GM18867 (cell line): Measurements from ENCODE around the gene MEIS2.

Experiments
- ATAC-seq: cut with Tn5 transposase; IDR thresholded peaks from one replicate; pipeline ENCODE4 v1.9.1; 2021; ENCODE audit warnings: mild to moderate bottlenecking, moderate library complexity; ENCODE audit not compliant: unreplicated experiment

The MEIS2 gene

DNA sequence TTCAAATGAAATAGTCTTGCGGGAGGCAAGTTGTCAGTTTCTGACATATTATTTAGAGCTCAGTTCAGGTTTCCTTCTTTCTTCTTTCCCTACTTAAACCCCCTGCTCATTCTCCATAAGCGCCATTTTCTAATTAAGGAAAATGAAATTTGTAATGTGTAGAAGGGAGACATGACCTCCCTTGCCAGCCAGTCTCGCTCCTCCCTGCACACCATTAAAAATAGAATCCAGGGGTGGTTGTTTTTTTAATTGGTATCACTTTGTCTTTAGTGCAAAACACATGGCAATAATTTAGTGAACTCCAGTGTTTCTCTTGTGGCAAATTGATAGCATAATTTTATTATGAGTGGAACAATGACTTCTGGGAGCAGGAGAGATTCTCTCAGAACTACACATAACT, 160.1 kb downstream of the MEIS2 start:
- ATAC-seq, result no peak

DNA sequence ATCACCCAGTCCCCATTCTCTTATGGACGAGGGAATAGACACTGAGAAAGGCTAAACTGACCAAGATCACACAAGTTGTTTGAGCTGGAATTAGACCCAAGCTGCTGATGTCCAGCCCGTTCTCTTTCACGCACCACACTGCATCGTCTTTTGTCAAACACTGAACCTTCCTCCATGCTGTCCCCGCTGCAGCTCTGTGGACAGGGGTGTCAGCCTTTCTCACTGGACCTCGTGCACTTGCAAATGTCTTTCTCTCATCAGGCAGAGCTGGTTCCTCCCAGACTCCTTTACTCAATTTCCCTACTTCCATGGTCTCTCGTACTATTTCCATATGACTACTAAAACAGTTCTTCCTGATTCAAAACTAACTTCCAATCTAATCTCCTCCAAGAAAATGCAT, 161.6 kb downstream of the MEIS2 start:
- ATAC-seq, result no peak

DNA sequence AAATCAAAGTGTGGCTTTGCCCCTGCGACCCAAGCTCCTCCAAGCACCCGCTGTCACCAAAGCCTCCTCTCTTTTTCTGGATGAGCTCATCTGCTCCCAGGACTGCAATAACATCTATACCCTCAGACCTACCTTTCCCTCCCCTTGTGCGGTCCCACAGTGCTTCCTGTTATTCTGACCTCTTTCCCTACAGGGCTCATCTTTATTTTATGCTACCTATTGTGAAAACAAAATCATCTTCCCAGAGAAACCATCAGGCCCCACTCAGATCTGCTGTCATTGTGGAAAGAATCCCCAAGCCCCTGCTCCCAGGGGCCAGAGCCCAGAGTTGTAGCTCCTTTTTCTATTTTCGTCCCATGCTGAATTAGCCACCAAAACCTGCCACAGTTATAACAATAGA, 162.2 kb downstream of the MEIS2 start:
- ATAC-seq, result no peak

DNA sequence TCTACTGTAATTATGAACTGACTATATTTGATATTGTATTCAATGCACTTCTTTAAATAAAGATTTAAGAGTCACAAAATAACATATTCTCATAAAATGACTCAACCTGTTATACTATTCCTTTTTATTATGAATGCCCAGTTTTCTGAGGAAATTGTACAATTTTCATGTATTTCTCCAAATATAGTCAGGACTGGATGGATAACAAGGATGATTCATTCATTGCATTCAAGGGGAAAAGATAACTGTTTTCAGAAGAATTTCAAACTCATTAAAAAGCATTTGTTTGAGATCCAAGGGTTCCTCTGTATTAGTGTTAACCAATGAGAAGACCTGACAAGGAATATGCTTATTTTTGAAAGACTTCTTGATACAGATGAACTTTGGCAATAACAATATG, 163.7 kb downstream of the MEIS2 start:
- ATAC-seq, result no peak

DNA sequence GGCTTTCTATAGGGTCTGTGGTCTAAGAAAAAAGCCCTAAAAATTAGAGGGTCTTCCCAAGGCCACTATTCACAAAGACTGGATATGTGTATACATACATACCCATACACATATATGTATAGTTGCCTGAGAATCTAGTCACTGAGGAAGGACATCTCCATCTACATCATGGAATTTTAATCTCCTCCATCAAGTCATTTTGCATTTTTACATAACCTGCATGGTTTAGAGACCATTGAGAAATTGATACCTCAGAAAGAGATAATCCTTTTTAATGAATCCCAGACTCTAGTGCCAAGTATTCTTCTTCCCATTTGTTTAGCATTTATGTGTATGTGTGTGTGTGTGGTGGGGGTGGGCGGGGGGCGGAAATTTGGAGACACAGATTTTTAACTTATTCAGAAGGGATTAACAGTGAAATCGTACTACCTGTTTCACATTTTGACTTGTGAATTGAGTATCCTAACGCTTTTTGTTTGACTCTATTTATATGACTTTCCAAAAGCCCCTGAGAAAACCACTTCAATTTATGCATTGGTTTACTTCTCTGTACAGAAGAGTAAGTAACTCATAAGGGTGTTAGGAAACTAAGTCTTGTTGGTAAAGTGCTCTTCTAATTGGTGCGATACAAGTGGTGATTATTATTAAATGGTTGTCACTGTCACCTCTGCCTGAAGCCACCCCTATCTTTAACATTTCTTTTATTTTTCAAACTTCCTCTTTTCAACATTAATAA, 166.9 kb downstream of the MEIS2 start:
- no peak for ATAC-seq

DNA sequence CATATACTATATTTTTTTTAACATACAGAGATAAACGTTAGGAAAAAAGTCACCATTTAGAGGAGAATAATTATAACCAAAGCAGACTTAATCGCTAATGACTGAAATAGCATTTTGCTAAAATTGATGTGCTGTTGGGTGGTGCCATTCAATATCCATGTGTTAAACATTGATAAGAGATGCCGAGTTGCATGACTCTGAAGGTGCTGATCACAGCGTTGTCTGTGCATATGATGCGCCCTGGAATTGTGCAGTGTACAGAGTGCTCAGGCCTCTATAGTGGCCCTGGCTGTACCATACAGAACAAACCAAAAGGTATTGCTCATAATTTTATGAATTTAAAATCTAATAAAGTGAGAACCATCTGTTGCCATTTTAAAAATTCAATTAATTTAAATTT, 168.3 kb downstream of the MEIS2 start:
- ATAC-seq, result no peak

DNA sequence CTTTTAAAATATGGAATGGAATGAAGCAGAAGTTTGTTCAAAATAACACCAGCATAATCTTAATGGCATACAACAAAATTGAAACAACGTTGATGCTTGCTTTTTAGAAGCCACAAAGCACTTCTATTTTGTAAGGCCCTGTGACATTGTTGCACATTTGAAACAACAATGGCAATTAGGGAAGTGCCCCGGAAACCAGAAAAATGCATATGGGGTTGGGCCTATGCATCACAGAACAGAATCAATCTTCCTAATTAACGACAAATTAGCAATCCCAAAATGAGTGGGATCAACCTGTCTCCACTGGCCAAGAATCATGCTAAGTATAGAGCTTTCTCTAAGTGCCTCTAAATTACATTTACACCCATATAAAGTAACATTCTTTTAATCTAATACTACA, 168.9 kb downstream of the MEIS2 start:
- no peak for ATAC-seq

DNA sequence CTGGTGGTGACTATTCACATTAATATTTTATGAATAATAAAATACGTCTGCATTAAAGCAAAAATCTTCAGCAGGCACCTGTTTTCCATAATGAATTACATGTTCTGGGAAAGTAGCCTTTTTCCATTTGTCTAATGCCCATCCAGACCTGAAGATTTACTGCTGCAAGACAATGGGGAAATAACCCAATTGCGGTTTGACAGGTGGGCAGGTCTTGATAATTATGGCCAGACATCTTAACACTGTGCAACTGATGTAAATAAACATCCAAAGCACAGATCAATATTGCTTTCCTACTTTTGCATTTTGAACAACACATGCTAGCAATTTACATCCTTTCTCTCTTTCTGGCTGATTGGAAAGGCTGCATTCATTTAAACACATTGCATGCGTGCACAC, 173.9 kb downstream of the MEIS2 start:
- ATAC-seq, result no peak

DNA sequence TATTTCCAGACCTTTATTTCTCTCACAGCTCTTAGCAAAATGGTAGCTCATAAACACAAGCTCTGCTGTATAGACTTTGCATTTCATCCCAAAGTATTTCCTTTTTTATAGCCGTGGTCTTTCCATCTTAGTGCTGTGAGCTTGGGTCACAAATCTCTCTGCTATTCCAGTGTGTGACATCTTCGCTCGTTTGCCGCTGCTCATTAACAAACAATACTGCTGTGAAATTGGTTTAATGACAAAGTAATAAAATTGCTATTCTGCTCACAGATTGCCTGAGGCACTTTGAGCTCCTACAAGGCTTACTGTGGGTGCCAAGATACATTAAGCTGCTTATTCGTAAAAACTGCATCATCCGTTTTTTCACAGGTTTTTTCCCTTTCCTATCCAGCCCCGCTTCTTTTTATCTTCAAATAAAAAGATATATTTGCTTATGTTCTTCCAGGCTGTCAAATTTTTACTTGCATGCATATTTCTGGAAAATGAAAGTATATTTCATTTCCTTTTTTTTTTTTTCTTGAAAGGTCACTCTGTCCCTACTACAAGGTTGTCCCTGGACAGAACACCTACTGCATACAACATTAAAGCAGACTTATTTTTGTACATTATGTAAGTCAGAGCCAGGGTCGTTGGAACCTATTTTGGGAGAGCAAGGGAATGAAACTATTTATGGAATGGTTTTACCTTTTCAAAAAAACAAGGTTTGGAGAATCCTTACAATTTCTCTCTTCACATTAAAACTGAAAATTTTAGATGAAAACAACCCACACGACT, 174.5 kb downstream of the MEIS2 start:
- ATAC-seq, result no peak

DNA sequence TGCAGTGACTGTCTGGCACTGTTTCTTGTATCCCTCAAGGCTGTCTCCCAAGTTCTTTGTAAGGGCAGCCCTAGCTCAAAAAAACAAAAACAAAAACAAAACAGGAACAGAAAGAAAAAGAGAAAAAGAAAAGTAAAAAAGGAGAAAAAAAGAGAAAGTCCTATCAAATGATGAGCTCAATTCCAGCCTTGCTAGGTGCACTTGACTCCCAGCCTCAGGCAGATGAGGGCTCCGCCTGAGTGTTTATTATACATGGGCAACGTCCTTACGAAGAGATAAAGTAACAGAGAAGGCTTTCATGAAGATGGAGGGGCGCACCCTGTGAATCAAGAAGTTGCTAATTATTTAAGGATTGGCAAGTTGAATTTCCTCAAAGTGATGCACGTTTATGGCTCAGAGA, 175.3 kb downstream of the MEIS2 start:
- no peak for ATAC-seq

DNA sequence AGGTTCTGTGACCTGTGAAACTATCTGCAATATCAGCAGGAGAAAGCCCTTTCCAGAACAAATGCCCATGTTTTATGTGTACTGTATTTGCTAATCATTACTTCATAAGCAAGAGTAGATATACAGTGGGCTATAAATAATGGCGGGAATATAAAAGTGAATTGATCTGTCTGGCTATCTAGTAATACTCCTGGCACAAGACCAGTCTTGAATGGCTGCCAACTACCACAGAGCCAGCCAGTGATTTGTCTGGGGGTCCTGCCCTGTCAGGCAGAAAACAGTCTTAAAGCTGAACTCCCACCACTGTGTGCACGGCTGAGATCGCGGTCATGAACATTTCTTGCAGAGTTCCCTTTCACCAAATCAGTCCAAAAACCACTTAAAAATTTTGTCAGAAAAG, 176.3 kb downstream of the MEIS2 start:
- ATAC-seq, result no peak

DNA sequence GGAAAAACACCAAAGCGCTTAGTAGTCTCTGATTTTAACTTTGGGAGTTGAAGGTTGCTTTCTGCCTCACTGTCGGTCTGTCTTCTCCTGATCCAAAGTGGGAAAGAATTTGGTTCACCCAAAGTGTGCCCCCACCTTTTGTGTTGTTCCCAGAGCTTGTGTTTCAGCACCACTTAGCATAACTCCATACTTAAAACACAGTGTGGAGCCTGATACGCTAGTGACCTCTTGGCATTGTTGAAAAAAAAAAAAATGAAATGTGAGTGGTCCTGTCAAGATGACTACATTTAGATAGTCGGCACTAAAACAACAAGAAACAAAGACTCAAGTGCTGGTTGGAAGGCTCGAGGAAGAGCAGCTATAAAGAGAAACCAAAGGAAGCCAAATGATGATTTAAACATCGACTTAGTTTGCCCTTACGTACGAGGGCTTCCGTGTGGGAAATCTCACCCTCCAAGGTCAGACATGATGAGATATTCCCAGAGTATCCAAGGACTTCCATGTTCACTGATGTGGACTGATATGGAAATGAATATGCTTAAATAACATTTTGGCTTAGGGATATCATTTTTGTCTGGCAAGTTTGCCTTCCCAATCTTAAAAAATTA, 178.8 kb downstream of the MEIS2 start:
- no peak for ATAC-seq

DNA sequence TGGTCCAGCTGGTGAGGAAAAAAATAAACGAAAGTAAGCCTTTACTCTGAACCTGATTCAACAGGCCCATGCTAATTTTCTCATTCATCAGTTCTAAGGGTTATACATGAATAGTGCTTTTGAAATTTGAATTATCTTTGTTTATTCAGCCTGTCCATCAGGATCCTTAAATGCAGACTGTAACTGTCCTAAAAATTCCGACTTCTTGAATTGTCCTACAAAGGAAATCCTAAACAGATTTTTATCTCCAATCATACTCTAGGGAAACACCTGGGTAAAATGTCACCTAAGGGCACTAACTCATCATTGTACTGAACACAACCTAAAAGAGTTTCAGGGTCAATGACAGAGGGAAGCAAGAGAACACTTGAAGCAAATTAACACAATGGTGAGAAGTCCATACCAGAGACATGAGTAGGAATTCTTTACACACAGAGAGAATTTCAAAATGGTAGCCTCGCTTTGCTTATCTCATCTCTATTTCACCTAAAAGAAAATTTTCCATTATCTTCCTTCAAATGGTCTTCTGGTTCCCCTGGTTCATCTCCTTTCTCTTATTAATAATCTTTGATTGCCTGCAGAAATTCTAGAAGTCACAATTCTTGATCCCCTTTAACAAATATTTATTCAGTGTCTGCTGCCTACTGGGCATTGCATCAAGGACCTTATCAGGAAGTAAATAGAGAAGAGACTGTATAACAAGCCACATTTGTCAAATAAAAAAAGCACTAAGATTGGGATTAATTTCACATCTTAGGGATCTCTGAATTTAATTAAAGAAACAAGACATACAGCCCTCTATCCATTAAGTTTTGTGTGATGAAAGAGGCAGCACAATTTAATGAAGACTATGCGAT, 182.7 kb downstream of the MEIS2 start:
- no peak for ATAC-seq

DNA sequence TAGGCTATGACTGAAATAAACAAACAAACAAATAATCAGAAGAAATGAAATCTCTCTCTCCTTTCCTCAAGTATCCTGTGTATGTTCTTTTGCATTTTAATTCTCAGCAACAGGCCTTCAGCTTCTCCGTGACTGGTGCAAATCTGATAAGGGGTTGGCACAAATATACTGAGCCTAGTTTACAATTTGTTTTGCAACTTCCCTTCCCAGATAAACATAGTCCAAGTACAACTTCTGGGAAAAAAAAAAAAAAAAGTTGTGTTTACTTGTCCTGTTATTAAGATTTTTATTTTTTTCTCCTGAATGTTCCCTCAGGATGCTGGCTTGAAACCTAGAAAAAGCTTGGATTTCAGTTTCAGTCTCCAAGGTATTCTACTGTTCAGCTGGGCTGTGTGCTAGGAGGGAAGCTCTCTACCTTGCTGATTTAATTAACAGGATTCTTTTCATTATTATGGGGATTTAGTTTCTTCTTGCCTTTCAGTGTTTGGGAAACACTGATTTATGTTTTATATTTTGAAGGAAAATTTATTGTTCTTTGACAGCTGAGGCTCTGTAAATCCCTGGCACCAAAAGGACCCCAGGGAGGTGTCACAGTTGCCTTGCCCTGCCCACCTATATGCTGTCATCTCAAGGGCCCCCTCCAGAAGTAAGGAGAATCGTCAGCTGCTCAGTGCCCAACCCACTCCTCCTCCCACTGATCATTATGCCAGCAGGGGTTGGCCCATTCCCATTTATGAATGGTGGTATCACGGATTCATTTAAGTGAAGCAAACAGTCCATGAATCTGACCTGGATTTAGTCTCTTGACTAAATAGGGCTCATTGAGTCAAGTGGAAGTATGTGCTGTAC, 185.2 kb downstream of the MEIS2 start:
- ATAC-seq, result no peak

DNA sequence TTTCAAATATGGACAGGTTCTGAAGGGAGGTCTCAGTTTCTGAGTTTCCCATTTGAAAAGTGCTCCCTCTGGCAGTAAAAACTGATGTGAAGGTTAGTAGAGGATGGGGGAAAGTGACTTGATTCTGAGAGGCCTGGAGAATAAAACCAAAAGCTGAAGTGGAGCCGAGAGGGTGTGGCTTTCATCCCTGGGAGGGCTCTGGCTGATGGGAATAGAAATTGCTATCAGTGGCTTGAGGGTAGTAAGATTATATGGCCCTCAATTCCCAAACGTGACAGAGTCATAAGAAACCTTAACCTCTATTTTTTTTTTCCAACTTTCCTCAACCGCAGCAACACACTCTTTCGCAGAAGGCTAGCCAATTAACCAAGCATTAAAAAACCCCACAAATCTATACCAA, 185.9 kb downstream of the MEIS2 start:
- no peak for ATAC-seq

DNA sequence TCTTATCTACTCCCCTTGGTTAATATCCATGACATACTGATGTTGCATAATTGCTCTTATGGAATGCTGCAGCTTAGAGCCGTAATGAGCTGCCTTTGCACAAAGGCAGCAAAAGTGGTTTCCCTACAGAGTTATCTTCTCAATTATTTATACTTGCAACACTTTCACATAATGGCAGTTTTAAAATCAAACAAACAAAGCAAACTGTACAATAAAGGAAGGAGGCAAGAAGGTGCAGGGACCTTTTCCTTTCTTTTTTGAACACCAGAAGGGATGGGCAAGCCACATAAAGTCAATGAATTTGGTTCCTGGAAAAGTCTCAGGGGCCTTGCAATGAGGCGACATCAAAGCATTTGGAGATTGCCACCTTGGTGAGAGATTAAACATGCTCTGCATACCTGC, 188.0 kb downstream of the MEIS2 start:
- no peak for ATAC-seq

DNA sequence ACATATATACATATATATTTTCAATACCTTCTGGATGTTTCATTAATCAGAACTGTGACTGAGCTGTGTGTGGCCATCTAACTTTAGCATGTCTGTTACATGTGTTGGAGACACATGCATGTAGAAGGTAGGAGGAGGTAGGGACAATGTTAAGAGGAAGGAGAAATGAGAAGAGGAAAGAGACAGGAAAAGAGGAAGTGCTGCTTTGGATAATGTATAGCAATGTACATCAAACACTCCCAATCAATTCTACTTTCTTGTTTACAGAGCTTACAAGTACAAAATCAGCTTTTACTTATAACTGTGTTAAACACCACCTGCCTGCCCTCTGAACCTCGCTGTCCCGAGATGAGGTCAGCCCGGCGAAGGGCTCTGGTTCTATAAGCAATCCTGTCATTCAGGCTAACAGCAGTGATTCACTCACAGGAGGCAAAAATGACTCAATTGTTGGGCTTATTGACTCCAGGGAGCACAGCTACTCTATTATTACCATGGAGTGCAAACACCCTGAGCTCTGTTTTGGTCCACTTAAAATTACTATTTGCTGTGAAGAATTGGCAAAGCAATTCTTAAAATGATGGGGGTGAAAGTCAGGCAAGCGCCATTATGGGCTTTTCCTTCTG, 188.9 kb downstream of the MEIS2 start:
- no peak for ATAC-seq

DNA sequence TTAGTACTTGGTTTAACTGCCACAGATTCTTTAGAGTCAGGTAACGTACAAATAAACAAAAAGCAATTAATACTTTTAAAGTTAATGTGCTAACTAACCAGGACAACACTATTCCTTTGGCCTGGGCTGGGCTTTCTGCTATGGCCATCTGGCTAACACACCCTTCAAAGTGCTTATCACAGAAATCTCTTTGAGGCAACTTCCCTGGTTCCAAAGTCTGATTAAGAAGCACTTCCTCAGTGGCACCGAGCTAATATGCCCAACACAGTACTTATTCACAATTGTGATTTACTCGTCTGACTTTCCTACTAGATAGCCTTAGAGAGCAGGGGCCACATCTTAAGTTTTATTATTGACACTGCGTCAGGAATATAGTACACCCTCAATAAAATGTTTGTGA, 191.4 kb downstream of the MEIS2 start:
- no peak for ATAC-seq

DNA sequence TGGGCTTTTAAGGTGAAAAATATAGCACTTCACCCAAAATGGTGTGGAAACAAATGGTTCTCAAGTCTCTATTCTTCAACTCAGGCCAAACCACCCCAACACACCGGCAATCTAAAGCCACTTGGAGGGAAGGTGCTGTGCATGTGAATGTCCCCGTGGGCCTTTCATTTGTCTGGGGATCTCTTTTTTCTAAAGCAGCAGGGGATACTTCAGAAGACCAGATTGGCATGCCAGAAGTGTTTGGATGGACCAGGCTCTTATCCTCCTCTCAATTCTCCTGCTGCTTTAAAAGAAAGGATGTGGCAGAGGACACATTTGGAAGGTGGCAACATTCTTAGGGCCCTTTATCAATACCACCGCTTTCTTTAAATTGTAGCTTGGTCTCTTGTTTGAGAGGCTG, 193.1 kb downstream of the MEIS2 start:
- no peak for ATAC-seq

DNA sequence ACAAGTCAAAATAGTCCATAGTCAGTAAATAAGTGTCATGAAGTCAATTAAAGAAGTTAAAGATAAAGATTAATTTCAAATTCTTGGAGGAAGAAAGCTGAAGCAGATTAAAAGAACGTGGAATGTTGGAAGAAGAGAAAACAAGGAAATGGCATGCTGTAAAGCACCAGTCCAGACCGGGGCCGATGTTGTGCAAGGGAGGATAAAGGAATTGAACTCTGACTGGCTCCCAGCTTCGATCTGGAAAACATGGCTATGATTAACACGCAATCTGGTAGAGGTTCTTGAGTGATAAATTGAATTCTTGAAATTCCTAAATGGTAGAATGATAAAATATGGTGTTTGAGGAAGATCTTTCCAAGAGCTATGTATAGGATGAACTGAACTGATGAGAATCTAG, 194.4 kb downstream of the MEIS2 start:
- ATAC-seq, result no peak
